HG02884 (cell line): Measurements from ENCODE around the gene CTDSPL2.
"Not testable (repeated sequence)": the region's sequence is repeated elsewhere in the genome, so short reads cannot be mapped to it uniquely, and the experiment has no call there.

ENCODE experiments used
- ATAC-seq: cut with Tn5 transposase; IDR thresholded peaks from one replicate; pipeline ENCODE4 v1.9.1; 2021; ENCODE audit warnings: mild to moderate bottlenecking, moderate library complexity; ENCODE audit not compliant: unreplicated experiment

Gene CTDSPL2

DNA sequence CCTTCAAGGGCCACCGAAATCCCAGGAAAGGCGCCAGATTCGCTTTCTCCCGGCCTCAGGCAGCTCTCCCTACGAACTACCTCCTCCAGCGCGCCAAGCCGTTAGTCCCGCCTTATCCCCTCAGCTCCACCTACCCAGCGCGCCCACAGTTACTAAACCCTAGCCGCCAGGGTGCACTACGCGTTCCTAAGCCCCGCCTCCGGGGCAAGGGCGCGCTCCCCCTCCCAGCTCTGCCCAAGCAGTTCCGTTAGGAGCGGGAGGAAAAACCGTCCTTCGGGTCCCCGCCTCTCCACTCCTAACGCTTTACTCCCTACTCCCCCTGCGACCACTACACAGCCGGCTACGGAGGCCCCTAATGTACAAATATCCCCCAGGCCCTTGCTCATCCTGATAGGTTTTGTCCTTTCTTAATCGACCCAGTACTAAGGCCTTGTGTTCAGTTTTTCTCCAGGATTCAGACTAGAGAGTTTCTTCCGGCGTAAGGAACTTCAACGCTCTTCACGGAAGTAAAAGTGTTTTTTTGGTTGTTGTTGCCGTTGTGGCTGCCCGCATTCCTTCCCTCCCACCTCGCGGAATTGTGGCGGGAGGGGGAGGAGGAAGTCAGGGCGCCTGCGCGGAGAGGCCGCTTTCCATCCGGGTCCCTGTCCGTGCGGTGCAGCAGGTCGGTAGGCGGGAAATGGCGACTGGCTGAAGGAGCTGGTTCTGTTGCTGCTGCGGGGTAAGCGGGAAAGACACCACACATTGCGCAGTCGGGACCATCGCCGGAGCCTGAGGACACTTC lies at the start of gene CTDSPL2:
TSS of gene CTDSPL2 (plus strand) at position 655 of the 781 bp plus-strand sequence. CDS start 31,386 bp downstream, outside the sequence.
- peak; percentile 93 for ATAC-seq

DNA sequence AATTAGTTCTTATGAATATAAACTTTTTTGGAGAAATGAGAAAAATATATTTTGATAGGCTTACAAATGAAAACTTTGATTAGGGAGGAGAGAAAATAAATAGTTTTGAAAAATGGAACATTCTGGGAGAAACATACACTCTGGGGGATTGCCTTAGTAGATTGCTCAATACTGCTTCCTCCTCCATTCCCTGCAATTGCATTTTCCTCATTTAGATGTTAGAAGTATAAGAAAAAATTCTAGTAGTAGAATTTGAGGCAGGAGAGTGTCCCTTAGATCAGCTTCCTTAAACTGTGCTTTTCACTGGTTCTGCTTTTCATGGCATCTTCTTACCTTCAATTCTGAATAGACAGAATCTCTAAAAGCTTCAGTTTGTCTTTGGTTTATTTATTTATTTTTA lies 46.2 kb upstream of the CTDSPL2 start:
- no peak for ATAC-seq

DNA sequence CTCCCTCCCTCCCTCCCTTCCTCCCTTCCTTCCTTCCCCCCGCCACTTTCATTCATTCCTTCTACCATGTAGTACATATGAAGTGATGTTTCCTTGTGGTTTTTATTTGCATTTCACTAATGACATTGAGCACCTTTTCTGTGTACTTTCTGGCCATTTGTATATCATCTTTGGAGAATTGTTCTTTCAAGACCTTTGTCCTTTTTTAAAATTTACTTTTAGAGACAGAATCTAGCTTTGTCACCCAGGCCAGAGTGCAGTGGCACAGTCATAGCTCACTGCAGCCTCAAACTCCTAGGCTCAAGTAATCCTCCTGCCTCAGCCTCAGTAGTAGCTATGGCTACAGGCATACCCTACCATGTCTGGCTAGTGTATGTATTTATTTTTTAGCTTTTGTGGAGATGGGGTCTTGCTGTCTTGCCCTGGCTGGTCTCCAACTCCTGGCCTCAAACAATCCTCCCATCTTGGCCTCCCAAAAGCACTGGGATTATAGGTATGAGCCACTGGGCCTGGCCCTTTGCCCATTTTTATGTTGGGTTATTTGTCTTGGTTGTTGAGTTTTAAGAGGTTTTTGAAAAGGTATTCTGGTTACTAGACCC lies 42.0 kb upstream of the CTDSPL2 start:
- no peak for ATAC-seq

DNA sequence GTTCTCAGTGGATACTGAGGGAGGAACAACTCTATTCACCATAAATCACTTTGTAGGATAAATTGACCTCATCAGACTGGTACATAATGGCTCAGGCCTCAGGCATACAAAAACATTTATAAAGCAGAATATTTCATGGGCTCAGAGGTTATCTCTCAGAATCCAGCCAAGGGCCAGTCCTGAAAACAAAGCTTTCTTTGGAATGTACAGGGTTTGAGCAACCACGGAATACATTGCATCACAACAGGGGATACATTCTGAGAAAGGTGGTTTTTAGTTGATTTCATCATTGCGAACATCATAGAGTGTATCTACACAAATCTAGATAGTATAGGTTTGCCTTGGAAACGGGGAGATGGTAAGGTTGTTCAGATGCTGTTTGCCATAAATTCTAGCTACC lies 33.4 kb upstream of the CTDSPL2 start:
- no peak for ATAC-seq

DNA sequence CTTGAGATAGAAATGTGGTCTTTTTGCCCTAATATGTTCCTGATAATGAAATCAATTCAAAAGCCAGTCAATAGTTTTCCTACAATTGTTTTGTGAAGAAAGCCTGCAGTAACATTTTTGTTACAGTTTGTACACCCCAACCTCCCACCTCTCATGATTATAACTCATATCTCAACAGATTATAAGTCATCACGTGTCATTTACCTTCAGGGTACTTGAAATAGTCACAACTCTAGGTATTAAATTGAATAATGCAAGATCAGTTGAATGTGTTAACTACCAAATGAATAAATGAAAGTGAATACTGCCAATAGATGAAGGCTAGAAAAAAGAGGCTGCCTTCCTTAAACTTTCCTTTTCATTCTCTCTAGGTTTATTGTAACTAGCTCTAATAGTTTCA lies 32.9 kb upstream of the CTDSPL2 start:
- ATAC-seq = no peak

DNA sequence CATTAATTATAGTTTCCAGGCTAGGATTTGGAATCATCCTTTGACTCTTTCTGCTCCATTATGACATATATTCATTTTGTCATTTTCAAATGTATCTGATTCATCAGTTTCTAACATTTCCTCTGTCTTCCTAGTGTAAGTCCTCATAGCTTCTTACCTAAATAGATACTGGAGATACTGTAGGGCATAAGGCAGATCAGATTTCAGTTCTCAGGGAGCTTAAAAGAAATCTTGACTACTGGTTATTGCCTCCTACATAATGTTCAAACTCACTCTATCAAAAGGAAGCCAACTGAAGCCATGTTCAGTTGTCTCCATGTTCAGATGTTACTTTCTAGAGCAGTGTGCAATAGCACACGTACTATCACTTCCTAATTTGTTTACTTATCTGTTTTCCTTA lies 29.6 kb upstream of the CTDSPL2 start:
- no peak for ATAC-seq

DNA sequence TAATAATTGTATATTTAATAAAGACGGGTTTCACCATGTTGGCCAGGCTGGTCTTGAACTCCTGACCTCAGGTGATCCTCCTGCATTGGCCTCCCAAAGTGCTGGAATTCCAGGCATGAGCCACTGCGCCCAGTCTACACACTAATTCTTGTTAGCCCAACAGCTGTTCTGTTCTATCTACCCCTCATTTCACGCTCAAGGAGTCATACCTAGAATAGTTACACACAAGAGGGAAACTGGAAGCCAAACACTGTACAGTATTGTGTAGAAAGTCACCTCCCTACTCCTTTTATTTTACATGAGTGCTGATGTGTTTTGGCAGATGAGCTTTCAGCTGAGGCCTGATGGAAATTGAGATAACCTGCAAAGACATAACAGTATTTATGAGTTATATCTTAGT lies 13.4 kb upstream of the CTDSPL2 start:
- ATAC-seq = no peak

DNA sequence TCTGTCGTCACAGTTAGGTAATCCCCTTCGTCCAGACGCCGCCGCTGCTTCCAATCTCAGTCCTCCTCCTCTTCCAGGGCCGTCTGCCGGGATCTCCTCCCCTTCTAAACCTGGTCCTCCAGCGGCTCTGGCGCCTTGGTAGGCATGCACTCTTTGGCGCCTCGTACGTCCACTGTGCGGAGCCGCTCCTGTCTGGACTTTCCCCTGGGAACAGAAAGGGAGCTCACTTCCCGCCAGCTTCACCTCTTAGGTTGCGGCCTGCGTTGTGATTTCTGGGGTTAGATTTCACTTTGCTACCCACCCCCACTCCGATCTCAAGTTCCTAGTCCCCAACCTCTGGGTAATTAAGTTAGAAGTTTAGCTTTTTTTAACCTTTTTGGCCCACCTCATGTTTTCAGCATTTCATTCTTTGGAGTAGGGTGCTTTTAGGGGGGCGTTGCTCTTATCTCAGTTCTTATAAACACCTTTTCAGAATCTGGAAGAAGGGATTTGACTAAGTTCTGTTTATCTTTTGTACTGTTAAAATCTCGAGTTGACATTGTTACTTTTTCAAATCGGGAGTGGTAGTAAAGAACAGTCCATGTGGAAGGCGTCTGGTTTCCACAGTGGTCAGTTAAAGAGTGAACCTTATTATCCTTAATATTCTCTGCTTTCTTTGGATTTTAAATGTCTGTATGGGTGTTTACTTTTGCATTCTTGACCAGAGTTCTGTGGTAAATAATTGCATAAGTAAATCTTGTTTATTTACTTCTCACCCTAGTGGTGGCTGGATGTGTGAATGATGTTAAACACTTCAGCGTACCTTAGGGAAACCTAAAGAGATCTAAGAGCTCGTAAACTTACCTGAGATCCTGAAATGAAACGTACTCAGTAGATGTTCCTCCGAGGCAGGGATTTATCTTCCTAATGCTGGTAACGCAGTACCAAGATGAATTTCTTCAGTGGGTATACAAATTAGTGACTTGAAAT lies 611 bp downstream of the CTDSPL2 start:
- peak; percentile 15 for ATAC-seq

DNA sequence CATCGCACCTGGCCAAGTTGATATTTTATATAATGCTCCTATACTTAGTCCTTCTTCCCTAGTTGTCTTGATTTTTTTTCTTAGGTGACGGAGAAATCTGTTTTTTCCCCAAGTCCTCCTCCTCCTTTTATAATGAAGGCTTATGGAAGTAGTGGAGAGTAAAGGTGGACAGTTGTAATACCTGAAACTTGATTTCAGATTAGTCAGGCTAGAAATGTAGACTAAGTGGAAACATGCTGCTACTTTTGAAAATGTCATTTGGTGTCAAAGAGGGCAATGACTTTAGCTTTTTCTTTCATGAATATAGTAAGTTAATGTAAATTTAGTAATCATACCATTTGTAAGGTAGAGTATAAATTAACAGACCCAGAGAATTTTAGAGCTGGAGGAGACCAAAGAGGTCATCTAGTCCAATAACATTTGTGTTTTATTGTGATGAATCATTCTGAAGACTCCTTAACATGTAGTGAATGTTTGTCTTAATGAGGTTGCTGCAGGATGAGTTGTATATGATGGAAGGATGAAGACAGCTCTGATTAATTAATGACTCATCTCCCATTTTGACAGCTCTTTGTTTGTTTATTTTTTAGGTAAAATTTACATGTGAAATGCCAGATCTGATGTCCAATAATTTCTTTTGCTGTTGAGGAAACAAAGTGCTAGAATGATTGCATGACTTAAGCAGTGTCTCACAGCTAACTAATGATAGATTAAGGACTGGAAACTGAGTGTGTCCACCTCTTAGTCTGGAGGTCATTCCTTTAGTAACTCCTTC lies 8.7 kb downstream of the CTDSPL2 start:
- no peak for ATAC-seq

DNA sequence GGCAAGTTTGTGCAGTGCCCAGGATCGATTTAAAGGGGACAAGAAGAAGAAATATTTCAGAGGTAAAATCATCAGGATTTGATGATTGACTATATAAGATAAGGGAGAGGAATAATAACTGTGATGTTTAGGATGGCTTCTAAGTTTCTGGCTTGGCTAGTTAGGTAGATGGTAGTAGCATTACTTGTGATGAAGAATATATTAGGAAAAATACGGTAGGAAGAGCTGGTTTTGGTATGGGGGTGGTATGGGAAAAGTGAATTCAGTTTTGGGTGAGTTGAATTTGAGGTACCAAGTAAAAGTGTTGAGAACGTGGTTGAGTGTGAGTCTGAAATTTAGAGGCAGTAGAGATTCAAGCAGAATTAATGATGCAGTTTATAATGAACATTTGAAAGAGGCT lies 11.0 kb downstream of the CTDSPL2 start:
- no peak for ATAC-seq

DNA sequence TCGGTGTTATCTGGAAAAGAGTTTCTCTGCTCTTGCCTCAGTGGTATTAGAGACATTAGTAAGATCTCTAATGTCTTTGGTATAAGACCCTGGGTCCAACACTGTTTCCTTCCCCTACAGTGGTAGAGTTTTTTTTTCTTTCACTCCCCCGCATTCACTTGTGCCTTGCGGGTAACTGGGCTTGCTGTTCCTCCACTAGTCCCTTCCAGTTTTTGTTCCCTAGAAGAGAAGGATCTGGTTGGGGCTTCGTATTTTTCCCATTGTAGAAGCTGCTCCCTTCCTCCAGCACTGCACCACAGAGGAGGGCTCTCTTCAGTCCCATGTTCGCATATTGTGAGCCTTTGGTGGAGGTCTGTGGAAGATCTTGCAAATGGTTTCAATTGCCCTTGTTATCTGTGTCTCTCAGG lies 13.7 kb downstream of the CTDSPL2 start:
- no peak for ATAC-seq

DNA sequence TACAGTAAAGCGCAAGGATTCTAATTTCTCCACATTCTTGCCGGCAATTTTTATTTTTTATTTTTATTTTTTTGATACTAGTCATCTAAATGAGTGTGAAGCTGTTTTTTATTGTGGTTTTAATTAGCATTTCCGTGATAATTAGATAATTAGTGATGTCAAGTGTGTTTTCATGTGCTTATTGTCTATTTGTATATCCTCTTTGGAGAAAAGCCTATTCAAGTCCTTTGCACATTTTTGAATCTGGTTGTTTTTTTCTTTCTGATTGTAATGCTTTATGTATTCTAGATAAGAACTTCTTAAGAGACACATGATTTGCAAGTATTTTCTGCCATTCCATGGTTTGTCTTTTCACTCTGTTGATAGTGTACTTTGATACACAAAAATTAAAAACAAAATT lies 16.1 kb downstream of the CTDSPL2 start:
- ATAC-seq = no peak

DNA sequence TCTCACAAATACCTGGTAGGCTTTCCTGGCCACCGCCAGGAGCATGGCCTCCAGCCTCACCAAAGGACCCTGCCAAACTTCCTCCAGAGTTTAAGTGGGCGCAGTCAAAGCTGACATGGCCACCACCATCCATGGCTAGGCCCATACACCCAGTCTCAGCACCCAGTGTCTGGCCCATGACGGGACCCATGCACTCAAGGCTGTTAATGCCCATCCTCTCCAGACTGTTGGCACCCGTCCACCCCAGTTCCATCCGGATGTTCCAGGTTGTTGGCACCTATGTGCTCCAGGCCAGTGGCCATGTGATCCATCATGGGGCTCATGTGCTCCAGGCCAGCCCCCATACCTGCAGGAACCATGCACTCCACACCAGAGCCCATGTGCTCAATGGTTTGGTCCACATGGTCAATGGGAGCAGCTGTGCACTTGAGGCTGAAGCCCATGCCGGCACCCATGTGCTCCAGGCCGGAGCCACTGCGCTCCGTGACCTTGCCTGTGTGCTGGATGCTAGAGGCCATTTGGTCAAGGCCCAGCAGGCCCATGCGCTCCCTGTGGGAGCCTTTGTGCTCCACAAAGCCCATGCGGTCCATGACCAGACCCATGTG lies 20.4 kb downstream of the CTDSPL2 start:
- ATAC-seq = no peak

DNA sequence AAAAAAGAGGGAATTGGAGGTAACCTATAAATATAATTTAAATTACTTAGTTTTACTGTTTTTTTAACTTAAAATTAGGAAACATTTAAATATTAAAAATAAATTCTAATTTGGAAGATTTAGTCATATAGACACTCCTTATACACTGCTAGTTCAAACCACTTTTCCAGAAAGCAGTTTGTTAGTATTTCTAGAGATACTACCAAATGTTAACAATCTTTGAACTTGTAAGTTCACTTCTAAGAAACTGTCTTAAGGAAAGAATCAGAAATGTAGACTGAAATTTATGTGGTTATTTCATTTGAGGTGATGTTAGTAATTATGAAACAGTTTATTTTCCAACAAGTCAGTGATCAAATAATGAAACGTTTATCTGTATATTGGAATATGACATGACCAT lies 22.7 kb downstream of the CTDSPL2 start:
- no peak for ATAC-seq

DNA sequence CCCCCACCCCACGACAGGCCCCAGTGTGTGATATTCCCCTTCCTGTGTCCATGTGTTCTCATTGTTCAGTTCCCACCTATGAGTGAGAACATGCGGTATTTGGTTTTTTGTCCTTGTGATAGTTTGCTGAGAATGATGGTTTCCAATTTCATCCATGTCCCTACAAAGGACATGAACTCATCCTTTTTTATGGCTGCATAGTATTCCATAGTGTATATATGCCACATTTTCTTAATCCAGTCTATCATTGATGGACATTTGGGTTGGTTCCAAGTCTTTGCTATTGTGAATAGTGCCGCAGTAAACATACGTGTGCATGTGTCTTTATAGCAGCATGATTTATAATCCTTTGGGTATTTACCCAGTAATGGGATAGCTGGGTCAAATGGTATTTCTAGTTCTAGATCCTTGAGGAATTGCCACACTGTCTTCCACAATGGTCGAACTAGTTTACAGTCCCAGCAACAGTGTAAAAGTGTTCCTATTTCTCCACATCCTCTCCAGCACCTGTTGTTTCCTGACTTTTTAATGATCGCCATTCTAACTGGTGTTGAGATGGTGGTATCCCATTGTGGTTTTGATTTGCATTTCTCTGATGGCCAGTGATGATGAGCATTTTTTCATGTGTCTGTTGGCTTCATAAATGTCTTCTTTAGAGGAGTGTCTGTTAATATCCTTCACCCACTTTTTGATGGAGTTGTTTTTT lies 26.3 kb downstream of the CTDSPL2 start:
- ATAC-seq = not testable (repeated sequence)

DNA sequence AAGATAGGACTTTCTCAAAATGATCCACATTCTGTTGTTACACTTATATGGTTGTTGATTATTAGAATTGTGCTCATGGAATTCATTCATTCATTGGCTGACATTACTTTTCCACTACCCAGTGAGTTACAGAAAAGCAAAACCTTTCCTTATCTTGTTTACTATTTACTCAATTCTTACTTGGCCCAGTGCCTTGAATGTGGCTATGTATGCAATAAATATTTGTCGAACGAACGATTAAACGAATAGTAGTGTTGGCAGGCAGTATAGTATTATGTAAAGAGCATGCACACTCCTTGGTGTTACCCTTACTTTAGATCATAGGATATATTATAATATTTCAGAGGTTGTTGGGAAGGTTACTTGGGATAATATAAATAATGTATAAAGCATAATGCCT lies 31.0 kb downstream of the CTDSPL2 start:
- ATAC-seq = no peak

DNA sequence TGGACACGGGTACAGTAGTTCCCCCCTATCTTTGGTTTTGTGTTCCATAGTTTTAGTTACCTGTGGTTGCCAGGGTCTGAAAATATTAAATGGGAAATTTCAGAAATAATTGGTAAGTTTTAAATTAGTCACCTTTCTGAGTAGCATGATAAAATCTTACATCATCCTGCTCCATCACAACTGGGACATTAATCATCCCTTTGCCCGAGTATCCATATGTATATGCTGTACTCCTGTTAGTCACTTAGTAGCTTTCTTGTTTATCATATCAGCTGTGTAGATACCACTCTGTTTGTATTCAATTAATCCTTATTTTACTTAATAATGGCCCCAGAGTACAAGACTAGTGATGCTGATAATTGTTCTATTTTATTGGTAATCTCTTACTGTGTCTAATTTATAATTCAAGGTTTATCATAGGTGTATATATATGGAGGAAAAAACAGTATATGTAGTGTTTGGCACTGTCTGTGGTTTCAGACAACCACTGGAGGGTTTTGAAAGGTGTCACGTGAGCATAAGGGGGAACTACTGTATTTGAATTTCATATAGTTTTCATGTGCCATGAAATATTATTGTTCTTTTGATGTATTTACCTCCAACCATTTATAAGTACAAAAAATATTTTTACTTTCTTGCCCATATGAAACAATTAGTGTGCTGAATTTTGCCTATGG lies 41.4 kb downstream of the CTDSPL2 start:
- no peak for ATAC-seq

DNA sequence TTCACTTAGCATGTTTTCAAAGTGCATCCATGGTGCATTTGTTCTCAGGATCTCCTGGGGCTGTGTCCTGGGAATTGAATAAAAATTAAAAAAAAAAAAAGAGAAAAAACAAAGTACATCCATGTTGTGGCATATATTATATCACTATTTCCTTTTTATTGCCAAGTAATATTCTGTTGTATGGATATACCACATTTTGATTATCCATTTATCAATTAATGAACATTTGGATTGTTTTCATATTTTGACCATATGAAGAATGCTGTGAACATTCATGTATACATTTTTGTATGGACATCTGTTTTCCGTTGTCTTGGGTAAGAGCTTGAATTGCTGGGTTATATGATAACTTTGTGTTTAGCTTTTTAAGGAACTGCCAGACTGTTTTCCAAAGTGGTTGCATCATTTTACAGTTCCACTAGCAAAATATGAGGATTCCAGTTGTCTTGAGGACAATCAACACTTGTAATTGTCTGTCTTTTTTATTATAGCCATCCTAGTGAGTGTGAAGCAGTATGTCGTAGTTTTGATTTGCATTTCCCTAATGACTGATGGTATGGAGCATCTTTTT lies 44.5 kb downstream of the CTDSPL2 start:
- ATAC-seq = no peak

DNA sequence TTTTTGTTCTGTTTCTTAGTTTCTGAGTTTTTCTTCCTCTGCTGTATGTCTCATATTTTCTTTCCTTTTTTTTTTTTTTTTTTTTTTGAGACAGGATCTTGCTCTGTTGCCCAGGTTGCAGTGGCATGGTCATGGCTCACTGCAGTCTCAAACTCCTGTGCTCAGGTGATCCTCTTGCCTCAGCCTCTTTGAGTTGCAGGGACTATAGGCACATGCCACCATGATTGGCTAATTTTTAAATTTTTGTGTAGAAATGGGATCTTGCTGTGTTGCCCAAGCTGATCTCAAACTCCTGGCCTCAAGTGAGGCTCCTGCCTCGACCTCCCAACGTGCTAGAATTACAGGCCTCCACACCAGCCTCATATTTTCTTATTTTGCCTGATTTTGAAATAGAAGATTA lies 51.9 kb downstream of the CTDSPL2 start:
- no peak for ATAC-seq
